ENCODE data around the gene EXOC3. TPM values are rescaled to one million over a fixed set of nuclear protein-coding genes. Genes with fewer than 3 reads are reported as not detected.

EXOC3 gene
- total RNA-seq, 1 experiment from 2014 or later, result 31.3 TPM

- no peak overlapping the region for H3K9ac ChIP-seq (ENCODE audit: low read length)
- DNase-seq, result no peak
- H2AFZ ChIP-seq (ENCODE audit: low read length), result no peak overlapping the region
- TF ChIP-seq EZH2phosphoT487 (IDR thresholded peaks at IDR 0.05; ENCODE audit: borderline replicate concordance, low read length) (no peak), EZH2 (IDR thresholded peaks at IDR 0.05; ENCODE audit: low read length, unreplicated experiment) (no peak), CTCF (conservative IDR thresholded peaks at IDR 0.05; ENCODE audit: low read depth, low read length) (no peak)
- ATAC-seq, result no peak
- no peaks in the 10 kb centered on the region for H4K20me1 ChIP-seq (ENCODE audit: low read length)
- H3K27ac ChIP-seq (ENCODE audit: low read length), result no peak overlapping the region
- no peak overlapping the region for H3K4me2 ChIP-seq (ENCODE audit: low read length)
- peaks cover 4% of the 10 kb centered on the region; the same call in 1 of the 2 replicates for H3K79me2 ChIP-seq (ENCODE audit: low read length)
- ChIA-PET CTCF (no interaction called here), POLR2A (ENCODE audit: unreplicated experiment) (no interaction called here)
- H3F3A ChIP-seq (ENCODE audit: low read length, unreplicated experiment), result no peaks in the 10 kb centered on the region
- H3K36me3 ChIP-seq (ENCODE audit: low read depth, low read length), result no peaks in the 10 kb centered on the region
- H3K27me3 ChIP-seq (ENCODE audit: low read length), result no peaks in the 10 kb centered on the region
- H3K4me1 ChIP-seq (ENCODE audit: insufficient read depth, low read length), result peaks cover 6% of the 10 kb centered on the region; the same call in 1 of the 2 replicates
- intact Hi-C loops (cut with micrococcal nuclease), result loop anchor here (10.0 kb wide), 1 partner anchor 137 kb away; the partner anchor contains the start of gene CEP72
- H3K4me3 ChIP-seq (ENCODE audit: low read length), result no peak overlapping the region
- no peaks in the 10 kb centered on the region for H3K9me3 ChIP-seq (ENCODE audit: low read length)
- H3K9me2 ChIP-seq (replicated peaks; ENCODE audit: low read length), result no peaks in the 10 kb centered on the region
- no TSS peak for BruUV-seq (replicated peaks)
These were observed 34.9 kb downstream of the EXOC3 start for GRCh38 chr5:477871-478270.

GRCh38 chr5:478369-478981 is 35.5 kb downstream of the EXOC3 start:
- H3K9me3 ChIP-seq (ENCODE audit: low read length), result no peaks in the 10 kb centered on the region
- peaks cover 4% of the 10 kb centered on the region; the same call in 1 of the 2 replicates for H3K79me2 ChIP-seq (ENCODE audit: low read length)
- no peak overlapping the region for H3K9ac ChIP-seq (ENCODE audit: low read length)
- H3K4me3 ChIP-seq (ENCODE audit: low read length), result no peak overlapping the region
- no peak overlapping the region for H2AFZ ChIP-seq (ENCODE audit: low read length)
- TF ChIP-seq EZH2 (IDR thresholded peaks at IDR 0.05; ENCODE audit: low read length, unreplicated experiment), result no peak
- no peak for TF ChIP-seq CTCF (conservative IDR thresholded peaks at IDR 0.05; ENCODE audit: low read depth, low read length)
- no peak for TF ChIP-seq EZH2phosphoT487 (IDR thresholded peaks at IDR 0.05; ENCODE audit: borderline replicate concordance, low read length)
- H3K4me2 ChIP-seq (ENCODE audit: low read length), result no peak overlapping the region
- H3K4me1 ChIP-seq (ENCODE audit: insufficient read depth, low read length), result peaks cover 6% of the 10 kb centered on the region; the same call in 1 of the 2 replicates
- intact Hi-C loops (cut with micrococcal nuclease), result loop anchor here (10.0 kb wide), 1 partner anchor 136 kb away; the partner anchor contains the start of gene CEP72
- no peaks in the 10 kb centered on the region for H3F3A ChIP-seq (ENCODE audit: low read length, unreplicated experiment)
- DNase-seq (no peak), ATAC-seq (no peak)
- H3K27me3 ChIP-seq (ENCODE audit: low read length), result no peaks in the 10 kb centered on the region
- BruUV-seq (replicated peaks), result no TSS peak
- H3K9me2 ChIP-seq (replicated peaks; ENCODE audit: low read length), result no peaks in the 10 kb centered on the region
- H3K36me3 ChIP-seq (ENCODE audit: low read depth, low read length), result no peaks in the 10 kb centered on the region
- POLR2A ChIA-PET (ENCODE audit: unreplicated experiment), result no interaction called here
- no peaks in the 10 kb centered on the region for H4K20me1 ChIP-seq (ENCODE audit: low read length)
- CTCF ChIA-PET, result no interaction called here
- H3K27ac ChIP-seq (ENCODE audit: low read length), result no peak overlapping the region

GRCh38 chr5:478982-479535 is 36.1 kb downstream of the EXOC3 start:
- no peaks in the 10 kb centered on the region for H3K36me3 ChIP-seq (ENCODE audit: low read depth, low read length)
- no peak for ATAC-seq
- no peak overlapping the region for H3K27ac ChIP-seq (ENCODE audit: low read length)
- POLR2A ChIA-PET (ENCODE audit: unreplicated experiment), result no interaction called here
- peaks cover 4% of the 10 kb centered on the region; the same call in 1 of the 2 replicates for H3K79me2 ChIP-seq (ENCODE audit: low read length)
- no peaks in the 10 kb centered on the region for H3K9me2 ChIP-seq (replicated peaks; ENCODE audit: low read length)
- no peaks in the 10 kb centered on the region for H4K20me1 ChIP-seq (ENCODE audit: low read length)
- intact Hi-C loops (cut with micrococcal nuclease), result loop anchor here (10.0 kb wide), 1 partner anchor 136 kb away; the partner anchor contains the start of gene CEP72
- no peak overlapping the region for H2AFZ ChIP-seq (ENCODE audit: low read length)
- no TSS peak for BruUV-seq (replicated peaks)
- H3K4me3 ChIP-seq (ENCODE audit: low read length), result no peak overlapping the region
- CTCF ChIA-PET, result no interaction called here
- H3K4me1 ChIP-seq (ENCODE audit: insufficient read depth, low read length), result peaks cover 6% of the 10 kb centered on the region; the same call in 1 of the 2 replicates
- no peak overlapping the region for H3K4me2 ChIP-seq (ENCODE audit: low read length)
- no peak overlapping the region for H3K9ac ChIP-seq (ENCODE audit: low read length)
- no peak for TF ChIP-seq EZH2 (IDR thresholded peaks at IDR 0.05; ENCODE audit: low read length, unreplicated experiment)
- TF ChIP-seq CTCF (conservative IDR thresholded peaks at IDR 0.05; ENCODE audit: low read depth, low read length), result no peak
- H3K9me3 ChIP-seq (ENCODE audit: low read length), result no peaks in the 10 kb centered on the region
- H3F3A ChIP-seq (ENCODE audit: low read length, unreplicated experiment), result no peaks in the 10 kb centered on the region
- no peak for DNase-seq
- H3K27me3 ChIP-seq (ENCODE audit: low read length), result no peaks in the 10 kb centered on the region
